DOHH2 (cell line): ENCODE data around the gene DHTKD1.

Source experiments
- CTCF ChIP-seq: fragments of 200-600 bp; sonication (generic); IDR thresholded peaks from one replicate; pipeline ENCODE4 v1.5.1; 2014; ENCODE audit warnings: antibody characterized with exemption, mild to moderate bottlenecking, low read depth, low read length; ENCODE audit not compliant: poor library complexity, severe bottlenecking
- EZH2phosphoT487 ChIP-seq: fragments of 200-600 bp; sonication (generic); IDR thresholded peaks from 2 replicates; pipeline ENCODE4 v1.6.1; 2017; ENCODE audit warnings: borderline replicate concordance, mild to moderate bottlenecking, antibody characterized with exemption, low read length, moderate library complexity, mixed read lengths

- TF ChIP-seq EZH2phosphoT487 (no peak), CTCF (no peak)
Observed at GRCh38 chr10:12107781-12108180, 39.0 kb downstream of the DHTKD1 start.
